Measurements from ENCODE around the gene SMARCD1.
"Not testable (repeated sequence)": the region's sequence is repeated elsewhere in the genome, so short reads cannot be mapped to it uniquely, and the experiment has no call there.

Gene SMARCD1

DNA sequence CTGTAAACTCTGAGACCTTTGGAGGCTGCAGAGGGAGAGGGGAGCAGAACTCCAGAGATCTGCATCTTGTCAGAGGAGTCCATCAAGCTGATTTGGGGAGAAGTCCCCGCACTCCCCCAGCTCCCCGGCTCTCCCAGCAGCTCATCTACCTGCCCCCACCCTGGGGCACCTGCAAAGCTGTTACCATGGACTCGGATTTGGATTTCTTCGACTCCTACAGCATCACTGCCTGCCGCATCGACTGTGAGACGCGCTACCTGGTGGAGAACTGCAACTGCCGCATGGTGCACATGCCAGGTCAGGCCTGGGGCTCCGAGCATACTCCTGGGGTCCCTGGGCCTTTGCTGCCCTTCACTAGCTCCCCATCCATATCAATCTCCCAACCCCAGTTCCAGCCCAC is 6.9 kb upstream of the SMARCD1 start:
- no peak for DNase-seq

DNA sequence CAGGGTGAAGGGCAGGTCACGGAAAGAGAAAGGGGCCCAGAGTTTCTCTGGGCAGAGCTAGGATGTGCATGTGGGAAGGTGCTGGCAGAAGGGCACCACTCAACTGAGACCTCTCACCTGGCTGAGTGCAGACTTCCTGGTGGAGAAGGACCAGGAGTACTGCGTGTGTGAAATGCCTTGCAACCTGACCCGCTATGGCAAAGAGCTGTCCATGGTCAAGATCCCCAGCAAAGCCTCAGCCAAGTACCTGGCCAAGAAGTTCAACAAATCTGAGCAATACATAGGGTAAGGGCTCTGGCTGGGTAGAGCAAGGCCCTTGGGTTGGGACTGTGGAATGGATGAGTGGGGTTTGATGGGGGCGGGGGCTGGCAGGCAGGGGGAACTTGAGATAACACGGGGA is 5.4 kb upstream of the SMARCD1 start:
- DNase-seq: no peak

DNA sequence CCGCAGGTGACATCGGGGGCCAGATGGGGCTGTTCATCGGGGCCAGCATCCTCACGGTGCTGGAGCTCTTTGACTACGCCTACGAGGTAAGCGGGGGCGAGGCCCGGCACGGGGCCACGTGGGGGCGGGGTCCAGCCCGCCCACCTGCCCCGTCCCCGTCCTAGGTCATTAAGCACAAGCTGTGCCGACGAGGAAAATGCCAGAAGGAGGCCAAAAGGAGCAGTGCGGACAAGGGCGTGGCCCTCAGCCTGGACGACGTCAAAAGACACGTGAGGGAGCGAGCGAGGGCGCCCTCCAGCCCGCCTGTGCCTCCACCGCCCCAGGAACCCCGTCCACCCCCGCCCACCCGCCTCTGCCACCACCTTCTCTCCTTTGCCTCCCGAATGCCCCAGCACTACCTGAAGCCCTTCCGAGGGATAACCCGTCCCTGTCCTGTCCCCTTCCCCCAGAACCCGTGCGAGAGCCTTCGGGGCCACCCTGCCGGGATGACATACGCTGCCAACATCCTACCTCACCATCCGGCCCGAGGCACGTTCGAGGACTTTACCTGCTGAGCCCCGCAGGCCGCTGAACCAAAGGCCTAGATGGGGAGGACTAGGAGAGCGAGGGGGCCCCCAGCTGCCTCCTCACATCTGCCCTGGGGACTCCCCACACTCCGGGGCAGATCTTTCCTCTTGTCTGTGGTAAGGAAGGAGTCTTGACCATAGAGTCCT is 3.9 kb upstream of the SMARCD1 start:
- no peak for DNase-seq

DNA sequence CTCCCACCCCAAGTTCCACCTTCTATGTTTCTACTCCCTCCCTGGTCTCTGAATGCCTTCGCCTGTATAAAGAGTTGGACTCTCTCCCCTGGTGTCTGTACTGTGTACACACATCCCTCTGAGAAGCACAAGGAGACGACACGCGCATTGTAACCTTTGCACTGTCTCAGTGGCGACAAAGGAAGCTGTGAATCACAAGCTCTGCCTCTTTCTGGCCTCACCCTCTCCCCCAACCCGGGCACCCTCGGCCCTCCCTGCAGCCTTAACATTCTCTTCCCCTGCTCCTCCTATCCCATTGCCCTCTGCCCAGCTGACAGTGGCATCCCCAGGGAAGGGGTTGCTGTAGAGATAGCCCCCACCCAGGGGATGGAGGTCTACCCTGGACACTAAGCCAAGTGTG is 2.5 kb upstream of the SMARCD1 start:
- no peak for DNase-seq

DNA sequence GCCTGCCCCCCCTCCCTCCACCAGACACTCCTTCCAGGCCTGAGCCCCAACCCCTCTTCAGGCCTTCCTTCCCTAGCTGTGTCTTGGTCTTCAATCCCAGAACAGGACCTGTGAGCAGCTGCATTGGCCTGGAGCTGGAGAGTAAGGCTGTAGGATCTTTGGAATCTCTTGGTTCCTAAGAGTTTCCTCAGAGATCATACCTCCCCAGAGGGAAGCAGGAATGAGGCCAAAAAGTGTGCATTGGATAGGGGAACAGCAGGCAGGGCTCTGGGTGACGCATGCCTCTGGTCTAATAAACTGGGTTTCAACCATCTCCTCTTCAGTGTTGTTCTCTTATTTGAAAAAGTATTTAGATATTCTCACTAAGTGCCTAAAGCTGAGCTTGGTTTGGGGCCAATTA is 1.8 kb upstream of the SMARCD1 start:
- DNase-seq: no peak

DNA sequence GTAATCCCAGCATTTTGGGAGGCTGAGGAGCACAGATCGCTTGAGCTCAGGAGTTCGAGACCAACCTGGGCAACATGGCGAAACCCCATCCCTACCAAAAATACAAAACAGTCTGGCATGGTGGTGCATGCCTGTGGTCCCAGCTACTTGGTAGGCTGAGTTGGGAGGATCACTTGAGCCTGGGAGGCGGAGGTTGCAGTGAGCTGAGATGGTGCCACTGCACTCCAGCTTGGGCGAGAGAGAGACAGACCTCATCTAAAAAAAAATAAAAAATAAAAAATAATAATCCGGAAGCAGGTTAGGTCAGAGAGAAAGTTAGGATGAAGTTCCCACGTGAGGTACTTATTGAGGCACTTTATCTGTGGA is 750 bp upstream of the SMARCD1 start:
- not testable (repeated sequence) for DNase-seq

DNA sequence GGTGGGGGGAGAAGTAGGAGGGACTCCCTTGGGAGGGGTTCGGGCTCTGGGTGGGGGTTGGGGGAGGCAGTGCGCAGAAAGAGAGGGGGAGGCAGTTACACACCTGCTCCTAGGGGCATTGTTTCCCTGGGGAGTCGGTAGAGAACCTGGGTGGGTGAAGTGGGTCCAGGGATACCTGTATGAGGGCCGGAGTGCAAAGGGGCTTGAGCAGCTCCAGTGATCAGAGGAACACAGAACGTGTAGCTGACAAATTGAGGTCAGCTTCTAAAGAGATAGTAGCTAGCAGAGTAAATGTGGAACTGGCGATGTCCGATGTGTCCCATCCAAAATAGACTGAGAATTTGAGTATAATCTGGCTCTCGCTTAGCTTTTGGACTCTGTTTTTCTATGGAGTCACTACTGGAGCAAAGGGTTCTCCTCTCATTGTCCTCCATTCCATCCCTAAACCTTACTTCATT is 502 bp downstream of the SMARCD1 start:
- no peak for DNase-seq

DNA sequence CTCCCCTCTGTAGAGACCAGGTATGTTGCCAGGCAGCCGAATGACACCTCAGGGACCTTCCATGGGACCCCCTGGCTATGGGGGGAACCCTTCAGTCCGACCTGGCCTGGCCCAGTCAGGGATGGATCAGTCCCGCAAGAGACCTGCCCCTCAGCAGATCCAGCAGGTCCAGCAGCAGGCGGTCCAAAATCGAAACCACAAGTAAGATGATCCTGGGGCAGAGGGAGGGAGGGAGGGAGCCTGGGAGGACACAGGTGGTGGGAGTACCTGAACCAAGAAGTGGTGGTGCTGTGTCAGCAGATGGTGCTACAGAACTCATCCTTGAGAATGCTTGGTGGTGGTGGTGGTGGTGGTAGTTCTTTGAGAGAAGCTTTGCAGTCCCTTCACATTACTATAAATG is 1.0 kb downstream of the SMARCD1 start:
- no peak for DNase-seq

DNA sequence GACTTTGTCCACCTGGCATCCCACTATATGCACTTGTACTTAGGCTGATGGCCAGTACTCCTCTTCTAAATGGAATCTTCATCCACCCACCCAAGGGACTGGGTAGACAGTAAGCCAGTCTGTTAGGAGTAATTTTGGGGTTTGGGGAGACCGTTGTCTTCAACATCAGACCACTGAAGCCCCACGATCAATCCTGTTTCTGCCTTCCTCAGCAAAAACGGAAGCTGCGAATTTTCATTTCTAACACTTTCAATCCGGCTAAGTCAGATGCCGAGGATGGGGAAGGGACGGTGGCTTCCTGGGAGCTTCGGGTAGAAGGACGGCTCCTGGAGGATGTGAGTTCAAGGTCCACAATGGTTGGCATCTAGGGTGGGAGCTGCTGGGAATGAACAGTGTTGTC is 2.0 kb downstream of the SMARCD1 start:
- no peak for DNase-seq

DNA sequence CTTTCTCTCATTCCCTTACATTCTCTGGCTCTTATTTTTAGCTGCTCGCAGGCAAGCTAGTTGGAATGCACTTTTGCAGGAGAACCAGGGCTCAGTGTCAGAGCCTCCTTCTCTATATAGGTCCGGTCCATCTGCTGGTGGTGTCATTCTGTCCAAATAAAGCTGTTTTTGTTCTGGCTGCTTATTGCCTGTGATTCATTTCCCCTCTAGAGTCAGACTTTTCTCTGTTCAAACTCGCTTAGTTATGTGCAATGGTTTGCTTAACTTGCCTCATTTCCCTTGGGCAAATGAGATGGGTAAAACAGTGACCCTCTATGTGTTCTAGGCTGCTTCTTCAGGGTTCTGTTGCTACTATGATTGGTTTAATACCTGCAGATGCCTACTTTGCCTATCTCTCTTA is 2.9 kb downstream of the SMARCD1 start:
- no peak for DNase-seq

DNA sequence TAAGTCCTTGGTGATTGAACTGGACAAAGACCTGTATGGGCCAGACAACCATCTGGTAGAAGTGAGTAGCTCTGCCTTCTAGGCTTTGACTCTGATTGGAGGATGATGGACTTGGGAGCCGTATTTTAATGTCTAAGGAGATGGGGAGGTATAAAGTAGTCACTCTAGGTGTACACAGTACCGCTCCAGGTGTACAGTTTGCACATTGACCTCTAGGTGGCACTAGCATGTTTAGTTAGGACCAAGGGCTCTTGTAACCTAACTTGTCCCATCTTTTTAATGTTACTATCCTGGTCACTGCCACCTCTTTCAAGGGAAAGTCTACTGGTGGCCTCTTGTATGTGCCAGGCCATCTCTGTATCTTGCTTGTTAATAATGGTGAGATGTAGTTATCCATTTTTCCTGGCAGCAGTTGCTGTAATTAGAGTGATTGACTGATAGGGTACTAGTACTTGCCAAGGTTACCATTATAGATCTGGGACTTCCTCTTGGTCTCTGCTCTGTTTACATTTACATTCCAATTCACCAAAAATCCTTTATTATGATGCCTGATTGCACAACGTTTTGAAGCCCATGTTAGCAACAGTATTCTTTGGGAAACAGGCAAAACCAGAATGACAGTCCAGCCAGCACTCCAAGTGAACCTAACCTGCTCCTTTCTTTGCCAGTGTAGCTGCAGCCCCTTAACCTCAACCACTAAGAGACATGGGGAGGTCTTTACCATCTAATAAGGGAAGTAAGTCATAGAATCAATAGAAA is 3.6 kb downstream of the SMARCD1 start:
- peak; percentile 59 to 69 for DNase-seq

DNA sequence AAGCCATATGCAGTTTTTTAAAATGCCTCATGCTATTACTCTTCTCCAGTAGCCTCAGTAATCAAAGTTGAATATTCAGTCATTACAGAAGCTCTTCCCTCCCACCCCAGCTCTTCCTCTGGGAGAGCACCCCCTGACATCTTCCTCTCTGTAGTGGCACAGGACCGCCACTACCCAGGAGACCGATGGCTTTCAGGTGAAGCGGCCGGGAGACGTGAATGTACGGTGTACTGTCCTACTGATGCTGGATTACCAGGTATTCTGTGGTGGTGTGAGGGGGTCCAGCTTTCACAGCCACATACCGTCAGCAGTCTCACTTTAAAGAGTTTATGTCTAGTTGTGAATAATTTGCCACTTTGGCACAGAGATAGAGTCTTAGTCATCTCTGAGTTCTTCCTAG is 4.6 kb downstream of the SMARCD1 start:
- DNase-seq: no peak

DNA sequence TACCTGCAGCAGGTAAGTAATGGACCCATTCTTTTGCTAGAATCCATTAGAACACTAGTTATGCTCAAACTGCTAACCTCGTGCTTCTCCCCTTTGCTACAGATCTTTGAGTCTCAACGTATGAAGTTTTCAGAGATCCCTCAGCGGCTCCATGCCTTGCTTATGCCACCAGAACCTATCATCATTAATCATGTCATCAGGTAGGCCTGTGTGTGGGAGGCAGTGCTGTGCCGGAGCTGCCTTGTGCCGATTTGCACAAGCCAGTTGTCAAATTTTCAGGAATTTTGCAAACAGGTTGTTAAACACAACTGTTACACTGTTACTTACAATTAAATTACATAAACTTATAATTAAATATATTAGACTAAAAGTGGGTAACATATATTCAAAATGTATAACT is 5.2 kb downstream of the SMARCD1 start:
- DNase-seq: no peak

DNA sequence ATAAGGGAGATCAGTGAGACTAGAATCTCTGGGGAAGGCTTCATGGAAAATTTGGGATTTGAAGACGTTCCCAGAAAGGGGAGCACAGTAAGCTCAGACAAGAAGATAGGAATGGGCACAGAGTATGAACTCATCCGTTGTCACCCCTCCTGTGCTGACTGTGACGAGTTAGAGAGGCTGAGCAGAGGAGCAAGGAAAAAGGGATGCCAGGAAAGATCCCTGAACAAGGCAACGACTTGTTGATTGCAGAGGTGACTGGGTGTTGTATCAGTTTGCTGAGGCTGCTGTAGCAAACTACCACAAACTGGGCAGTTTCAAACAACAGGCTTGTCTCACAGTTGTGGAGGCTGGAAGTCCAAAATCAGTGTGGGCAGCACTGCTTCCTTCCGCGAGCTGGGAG is 12.8 kb downstream of the SMARCD1 start:
- DNase-seq: no peak

DNA sequence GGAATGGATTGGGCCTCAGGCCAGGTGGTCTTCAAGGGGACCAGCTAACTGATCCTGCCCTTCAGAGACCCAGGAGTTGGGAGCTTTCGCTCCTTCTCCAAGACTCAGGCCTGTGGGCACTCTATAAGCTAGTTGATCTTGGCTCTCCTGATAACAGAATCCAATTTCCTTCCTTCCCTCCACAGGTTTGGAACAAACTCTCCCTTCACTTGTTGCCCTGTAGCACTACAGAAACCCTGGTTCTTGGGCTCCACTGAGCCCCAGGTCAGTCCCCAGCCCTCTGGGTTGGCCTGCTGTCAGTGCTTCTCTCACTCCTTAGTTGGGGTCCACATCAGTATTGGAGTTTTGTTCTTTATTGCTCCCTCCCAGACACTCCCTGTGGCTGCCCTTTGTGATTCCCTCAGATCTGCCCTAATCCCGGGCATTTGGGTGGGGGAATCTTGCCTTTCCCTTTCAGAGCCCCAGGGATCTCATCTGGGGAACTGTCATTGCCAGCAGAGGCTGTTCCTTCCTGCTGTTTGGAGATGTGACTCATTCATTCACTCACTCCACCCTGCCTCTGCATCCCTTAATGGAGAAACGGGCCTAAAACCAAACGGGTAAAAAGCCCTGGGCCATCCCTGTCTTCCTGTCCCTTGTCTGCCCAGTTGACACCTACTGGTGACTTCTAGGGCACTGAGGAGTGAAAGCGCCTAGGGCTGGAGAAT is 14.3 kb downstream of the SMARCD1 start:
- DNase-seq: no peak

DNA sequence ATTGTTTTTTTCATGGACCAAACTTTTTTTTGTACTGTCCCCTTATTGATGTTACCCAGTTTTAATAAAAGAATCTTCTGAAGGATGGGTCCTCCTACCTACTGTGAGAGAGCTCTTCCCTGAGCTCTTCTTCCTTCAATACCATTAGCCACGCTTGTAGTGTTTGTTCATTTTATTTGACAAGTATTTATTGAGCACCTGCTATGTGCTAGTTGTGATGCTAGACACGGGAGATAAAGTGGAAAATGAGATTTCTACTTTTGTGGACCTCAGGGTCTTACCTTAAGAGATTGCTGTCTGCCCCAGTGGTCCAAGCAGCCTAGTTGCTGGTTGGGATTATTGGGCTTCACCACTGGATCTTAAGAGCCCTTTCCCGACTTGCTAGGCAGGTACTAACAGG is 15.4 kb downstream of the SMARCD1 start:
- DNase-seq: no peak

DNA sequence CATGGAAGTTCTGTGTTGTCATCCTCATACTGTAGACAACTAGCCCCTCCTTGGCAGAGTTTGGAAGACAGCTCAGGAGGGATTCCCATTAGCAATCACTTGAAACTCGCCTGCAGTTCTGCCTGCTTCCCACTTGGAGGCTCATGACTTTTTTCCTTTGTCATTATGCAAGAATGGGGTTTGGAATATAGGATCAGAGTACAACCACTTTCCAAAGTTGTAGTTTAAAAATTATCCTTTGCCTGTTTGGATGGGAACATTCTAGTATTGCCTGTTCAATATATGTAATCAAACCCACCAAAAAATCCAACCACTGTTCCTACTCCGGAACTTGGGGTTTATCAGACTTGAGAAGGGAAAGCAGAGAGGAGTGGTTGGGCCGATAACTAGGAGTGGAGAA is 16.5 kb downstream of the SMARCD1 start:
- no peak for DNase-seq

DNA sequence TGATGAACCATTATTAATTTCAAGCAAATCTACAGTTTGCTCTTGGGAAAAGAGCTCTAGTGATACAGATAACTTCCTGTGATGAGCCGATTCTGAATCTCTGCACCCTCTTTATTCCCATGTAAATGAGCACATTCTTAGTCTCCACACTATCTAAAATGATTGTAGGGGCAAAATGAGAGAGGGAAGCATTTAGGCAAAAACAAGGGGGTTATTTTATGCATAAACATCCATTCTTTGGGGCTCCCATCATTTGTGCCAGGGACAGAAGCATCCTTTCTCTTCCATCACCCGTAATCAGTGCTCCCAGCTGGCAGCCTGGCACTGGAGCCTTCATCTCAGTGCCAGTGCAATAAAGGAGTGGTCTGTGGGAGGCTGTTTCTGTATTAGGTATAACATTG is 17.0 kb downstream of the SMARCD1 start:
- DNase-seq: no peak

DNA sequence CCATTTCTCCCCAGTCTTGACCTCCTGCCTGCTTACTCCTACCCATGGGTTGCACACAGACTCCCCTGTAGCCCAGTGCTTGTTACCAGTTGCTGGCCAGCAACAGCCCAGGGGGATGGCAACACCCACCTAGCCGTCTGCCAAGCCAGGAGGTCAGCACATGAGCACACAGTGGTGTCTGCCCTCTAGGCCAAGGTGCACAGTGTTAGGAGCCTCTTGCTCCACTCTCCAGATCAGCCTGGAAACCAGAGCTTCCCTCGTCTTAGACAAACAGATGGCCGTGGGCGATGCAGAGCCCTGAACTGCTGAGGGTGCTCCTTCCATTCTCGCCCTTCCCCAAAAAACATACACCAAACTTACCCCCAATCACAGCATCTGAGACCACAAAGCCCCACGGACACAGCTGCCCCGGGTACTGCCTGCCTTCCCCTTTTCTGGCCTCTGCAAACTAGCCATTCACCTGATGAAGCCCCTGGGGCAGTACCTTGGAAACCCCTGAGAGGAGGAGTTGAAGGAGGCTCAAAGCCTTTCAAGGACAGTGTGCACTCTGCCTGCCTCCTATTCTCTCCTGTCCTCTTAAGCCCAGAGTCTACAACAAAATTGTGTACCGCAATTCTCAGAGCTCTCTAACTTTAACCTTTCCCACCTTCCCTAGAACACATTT is 17.6 kb downstream of the SMARCD1 start:
- DNase-seq: no peak

DNA sequence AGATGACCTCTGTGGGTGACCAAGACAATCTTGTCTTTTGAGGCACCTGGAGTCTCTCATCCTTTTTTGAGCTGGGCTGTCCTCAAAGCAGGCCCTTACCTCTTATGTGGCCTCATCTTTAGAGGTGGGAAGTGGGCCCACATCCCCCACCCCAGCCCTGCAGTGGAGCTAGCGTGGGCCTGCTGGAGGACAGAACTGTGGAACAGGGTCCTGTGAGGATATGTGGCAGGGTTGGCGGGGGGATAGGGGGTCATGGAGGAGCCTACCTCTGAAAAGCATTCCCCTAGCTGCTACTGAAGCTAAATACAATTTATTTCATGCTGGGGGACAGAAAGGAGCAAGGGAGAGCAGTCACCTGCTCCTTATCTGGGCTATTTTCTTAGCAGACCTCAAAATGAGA is 18.2 kb downstream of the SMARCD1 start:
- DNase-seq: no peak

DNA sequence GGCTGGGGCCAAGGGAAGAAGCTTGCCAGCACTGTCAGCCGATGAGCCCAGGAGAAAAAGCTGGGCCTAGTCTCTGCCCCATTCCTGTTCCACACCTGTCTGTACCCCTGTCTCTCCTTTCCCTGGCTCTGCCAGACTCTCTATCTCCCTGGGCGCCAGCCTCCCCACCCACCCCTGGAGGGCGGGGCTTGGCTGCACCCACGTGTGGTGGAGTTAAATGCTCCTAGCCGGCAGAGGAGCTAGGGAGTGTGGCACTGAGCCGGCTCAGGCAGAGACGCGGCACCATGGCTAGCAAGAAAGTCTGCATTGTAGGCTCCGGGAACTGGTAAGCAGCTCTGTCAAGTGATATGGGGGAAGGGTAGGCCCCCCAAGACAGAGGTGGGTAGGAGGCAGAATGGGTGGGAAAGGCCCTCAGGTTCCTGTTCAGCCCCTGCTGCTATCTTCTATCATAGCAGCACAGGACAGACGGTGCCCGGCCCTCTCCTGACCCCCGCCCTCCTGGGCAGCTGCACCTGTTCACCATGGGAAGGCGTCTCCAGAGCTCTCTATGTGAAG is 18.7 kb downstream of the SMARCD1 start, which contains the start of gene GPD1:
Gene GPD1 (plus strand): TSS at position 242 of the 555 bp plus-strand sequence. CDS start 43 bp downstream, at position 285.
- peak; percentile 28 to 38 for DNase-seq

DNA sequence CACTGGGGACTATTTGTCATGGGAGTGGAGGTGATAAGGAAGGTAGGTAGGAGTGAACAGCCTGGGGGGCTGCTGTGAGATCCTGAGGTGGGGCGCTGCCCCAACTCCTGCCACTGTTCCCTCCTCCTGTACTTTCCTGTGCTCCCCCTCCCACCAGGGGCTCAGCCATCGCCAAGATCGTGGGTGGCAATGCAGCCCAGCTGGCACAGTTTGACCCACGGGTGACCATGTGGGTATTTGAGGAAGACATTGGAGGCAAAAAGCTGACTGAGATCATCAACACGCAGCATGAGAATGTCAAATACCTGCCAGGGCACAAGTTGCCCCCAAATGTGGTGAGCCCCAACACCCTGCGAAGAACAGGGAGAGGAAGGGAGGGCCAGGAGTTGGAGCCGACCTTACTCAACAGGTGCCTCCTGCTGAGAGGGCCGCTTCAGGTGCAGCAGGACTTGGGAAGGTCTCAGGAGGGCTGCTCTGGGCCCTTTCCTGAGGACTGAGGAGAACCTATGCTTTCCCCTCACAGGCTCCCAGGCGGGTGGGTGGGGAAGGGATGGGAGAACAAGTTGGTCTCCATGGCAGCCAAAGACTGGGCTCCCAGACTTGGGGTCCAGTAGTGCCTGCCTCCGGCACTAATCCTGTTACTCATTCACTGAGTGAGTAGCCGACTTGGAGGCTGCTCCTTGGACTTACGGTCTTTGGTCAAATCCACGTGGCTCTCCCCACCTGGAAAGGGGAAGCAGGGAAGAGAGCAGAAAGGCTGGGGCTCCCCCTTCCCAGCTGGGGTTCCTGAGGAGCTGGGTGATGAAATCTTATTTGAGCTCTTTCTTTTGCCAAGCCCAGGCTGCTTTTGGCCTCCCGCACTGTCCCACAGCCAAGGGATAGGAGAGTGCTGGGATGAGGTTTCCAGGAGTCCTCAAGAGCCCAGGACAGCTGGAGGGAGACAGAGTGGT is 19.6 kb downstream of the SMARCD1 start:
- no peak for DNase-seq
